NCI-H1105 treated with DMSO at 0.1 percent for 48 hours (cell line): Measurements from ENCODE around the gene ZFYVE16.
"Not testable (repeated sequence)": the region's sequence is repeated elsewhere in the genome, so short reads cannot be mapped to it uniquely, and the experiment has no call there.

Experiments used
- DNase-seq: peaks from one replicate; lab custom pipeline; 2025; lab: John Stamatoyannopoulos, UW

Gene ZFYVE16

DNA sequence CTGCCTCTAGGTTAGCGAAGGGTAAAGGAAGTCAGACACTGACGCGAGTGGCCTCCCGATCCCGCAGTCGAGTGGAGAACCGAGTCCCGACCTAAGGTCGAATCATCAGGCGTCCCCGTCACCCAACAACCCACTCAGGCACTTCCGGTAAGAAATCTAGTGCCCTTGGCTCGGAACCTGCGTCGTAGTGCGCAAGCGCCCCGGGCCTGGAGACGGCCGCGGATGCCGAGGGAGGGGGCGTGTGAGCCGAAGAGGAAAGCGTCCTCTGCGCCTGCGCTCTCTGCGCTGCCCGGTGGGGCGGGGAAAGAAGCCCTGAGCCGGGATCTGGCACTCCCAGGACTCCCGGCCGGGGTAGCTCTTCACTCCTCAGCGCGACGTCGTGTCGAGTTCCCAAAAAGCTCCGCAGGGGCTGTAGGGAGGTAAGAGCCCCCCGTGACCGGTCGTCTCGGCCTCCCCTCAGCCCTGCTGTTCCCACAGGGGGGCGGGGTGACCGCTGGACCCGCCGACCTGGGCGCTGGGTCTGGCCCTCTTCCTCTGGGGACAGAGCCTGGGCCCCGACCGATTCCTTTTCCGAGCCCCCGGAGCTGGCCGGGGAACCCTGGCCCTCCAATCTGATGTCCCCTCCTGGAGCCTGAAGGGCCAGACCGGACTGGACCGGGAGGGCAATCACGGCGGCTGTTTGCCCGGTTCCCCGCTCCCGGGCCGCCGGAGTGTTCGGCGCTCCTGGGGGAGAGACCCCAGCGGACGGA lies at the start of gene ZFYVE16:
ZFYVE16 (plus strand) TSS at position 330 of the 749 bp plus-strand sequence. CDS start 26,084 bp downstream, outside the sequence.
- DNase-seq: peak; percentile 88

DNA sequence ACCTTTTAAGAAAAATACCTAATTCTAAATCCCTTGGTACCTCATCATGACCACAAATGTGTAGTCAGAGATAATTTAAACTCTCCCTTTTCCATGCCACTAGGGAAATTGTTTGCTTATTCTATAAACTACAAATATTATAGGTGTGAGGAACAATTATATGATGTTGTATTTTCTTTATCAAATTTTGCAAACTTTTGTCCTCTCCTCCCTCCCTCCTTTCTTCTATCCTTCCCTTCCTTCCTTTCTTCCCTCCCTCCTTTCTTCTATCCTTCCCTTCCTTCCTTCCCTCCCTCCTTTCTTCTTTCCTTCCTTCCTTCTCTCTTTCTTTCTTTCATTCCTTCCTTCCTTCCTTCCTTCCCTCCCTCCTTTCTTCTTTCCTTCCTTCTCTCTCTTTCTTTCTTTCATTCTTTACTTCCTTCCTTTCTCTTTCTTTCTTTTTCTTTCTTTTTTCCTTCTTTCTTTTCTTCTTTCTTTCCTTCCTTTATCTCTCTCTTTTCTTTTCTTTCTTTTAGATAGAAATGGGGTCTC lies 46.9 kb upstream of the ZFYVE16 start:
- no peak for DNase-seq

DNA sequence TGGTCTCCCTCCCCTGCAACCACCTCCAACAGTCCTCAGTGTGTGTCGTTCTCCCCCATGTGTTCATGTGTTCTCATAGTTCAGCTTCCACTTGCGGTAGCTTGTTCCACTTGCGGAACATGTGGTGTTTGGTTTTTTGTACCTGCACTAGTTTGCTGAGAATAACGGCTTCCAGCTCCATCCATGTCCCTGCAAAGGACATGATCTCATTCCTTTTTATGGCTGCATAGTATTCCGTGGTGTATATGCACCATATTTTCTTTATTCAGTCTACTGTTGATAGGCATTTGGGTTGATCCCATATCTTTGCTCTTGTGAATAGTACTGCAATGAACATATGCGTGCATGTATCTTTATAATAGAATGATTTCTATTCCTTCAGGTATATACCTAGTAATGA lies 43.0 kb upstream of the ZFYVE16 start:
- no peak for DNase-seq

DNA sequence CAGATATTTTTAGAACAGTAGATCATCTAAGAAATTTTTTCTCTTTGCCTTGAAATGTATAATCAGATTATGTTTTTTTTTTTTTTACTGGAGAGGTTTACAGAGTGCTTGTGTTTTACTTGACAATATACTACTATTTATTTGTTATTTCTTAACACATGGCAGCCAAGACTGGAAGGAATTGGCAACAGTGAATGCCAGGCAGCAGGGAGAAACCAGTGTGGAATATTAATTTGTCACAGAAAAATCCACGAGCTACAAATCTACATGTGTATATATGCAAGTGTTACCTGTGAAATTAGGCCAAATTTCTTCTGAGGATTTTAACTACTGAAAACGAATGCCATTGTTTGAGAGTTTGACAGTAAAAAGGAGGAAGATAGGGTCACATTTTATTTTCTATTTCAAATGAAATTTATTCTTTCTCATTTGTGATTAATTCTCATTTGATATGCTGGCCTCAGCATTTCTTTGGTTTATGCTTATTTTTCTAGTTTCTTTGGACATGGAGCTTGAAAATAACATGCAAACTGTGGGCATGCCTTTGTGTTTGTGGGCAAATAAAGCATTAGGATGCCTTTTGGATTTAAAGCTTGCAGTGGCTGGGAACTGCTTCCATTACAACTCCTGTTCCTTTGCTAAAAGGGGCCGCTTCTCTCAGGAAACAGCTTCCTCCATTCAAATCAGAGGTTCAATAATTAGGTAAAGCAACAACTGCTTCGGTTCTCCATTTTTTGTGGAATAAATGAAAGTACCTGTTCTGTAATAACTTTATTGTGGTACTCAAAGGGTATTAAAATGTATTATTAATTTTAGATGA lies 39.0 kb upstream of the ZFYVE16 start:
- DNase-seq: no peak

DNA sequence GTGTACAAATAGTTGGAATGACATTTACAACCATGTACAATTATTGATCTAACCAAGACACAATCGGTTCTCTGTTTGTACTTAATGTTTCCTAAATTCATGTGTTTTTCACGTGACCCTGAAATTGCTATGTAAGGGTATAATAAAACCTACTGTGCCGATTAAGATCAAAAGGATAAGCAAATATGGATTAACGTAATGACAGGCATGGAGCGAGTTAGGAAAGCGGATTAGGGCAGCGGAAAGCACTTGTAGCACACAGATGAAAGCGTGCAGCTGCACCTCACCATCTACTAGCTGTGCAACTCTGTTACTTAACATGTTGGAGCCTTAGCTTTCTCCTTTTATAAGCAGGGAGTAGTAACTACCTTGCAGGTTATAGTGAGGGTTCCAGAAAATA lies 38.3 kb upstream of the ZFYVE16 start:
- DNase-seq: peak; percentile 1

DNA sequence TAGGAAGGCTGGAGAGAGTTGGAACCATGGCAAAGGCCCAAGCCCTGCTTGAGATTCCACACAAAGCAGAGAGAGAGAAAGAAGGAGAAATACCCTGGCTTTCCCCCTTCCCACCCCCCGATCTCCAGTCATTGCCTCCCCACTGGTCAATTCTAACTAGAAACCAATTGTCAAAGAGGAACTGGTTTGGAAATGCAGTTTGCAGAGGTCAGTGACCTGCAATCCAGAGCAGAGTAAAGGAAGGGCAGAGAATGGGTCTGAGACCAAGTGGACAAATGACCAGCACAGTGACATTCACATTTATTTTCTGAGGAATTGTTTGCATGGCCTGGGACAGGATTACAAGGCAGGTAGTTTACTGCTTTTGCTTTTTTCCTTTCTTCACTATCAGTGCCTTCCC lies 37.5 kb upstream of the ZFYVE16 start:
- no peak for DNase-seq

DNA sequence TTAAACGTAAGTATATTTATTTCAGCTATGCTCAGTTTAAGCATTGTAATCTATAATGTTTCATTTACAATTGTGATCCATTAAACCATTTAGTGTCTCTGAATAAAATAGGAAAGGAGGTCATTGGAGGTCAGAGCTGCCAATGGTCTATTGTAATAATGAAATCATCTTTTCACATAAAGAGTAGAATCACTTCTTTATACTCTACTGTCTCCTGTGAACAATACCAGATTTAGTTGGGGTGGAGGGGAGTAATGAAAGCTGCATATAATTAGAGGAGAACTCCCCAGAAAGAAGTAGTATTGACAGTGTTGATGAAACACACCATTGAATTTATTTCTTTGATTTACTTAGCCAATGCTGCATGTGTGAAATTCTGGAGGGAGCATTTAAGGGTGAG lies 35.1 kb upstream of the ZFYVE16 start:
- no peak for DNase-seq

DNA sequence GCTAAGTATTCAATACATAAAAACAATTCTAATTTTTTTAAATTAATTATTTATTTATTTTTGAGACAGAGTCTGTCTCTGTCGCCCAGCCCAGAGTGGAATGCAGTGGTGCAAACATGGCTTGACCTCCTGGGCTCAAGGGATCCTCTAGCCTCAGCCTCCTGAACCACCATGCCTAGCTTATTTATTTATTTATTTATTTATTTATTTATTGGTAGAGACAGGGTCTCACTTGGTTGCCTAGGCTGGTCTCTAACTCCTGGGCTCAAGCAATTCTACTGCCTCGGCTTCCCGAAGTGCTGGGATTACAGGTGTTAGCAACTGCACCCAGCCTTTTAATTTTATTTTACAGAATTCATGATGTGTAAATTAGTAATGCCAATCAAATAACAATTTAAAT lies 33.7 kb upstream of the ZFYVE16 start:
- no peak for DNase-seq

DNA sequence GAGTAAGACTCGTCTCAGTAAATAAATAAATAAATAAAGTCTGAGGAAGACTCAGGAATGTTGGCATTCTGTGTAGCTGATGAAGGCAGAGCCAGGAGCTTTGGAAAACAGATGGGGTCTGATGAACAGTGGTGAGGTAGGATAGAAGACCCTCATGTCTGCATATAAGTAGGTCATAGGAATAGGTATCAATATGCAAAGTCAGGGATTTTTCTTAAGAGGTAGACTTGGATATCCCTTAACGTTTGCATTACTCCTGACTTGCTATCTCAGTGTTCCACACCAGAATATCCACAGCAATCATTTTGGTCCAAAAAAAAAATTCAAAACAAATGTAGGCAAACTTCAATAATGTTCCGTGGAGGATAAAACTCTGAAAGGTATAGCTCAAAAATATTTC lies 31.3 kb upstream of the ZFYVE16 start:
- DNase-seq: no peak

DNA sequence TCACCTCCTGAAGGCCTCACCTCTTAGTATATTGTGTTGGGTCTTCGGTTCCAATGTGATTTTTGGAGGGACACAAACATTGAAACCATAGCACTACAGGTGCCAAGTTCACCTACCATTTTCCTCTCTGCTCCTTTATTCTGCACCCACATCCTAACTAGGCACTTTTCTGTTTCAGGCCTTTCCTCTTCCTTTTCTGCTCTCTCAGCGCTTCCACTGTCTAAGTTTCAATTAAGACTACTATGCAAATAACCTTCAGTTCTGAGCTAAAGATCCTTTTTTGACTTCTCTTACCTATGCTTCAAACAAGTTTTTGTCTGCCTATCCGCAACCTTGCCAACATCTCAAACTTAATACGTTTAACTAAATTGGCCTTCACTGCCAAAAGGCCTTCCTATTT lies 25.4 kb upstream of the ZFYVE16 start:
- DNase-seq: no peak

DNA sequence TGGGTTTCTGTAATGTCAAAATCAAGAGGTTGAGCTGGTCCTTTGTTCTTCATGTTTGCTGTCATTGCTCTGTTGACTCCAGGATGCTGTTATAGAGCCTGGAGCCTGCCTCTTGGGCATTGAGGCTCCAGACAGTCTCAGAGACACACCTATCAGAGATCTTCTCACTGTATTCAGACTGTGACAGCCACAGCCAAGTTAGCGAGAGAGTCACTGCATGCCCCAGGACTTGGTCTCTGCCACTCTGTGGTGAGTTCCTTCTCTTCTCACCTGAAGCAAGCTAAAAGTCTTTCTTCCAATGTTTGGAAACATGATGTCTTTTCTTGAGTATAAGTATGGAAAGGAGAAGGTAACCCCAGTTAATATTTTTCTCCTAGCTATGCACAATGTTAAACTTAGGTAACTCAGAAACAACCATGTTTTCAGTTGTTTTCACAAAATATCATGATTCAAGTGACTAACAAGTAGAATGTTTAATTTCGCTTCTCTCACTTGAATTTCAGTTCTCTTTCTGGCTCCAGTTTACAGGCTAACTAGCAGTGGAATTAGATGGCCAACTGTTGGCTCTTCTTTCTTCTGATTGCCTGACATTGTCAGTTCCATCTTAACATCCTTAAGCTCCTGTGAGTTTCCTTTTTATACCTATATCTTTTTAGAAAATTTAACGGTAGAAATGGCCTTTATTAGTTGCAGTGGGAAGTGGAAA lies 20.6 kb upstream of the ZFYVE16 start:
- DNase-seq: no peak

DNA sequence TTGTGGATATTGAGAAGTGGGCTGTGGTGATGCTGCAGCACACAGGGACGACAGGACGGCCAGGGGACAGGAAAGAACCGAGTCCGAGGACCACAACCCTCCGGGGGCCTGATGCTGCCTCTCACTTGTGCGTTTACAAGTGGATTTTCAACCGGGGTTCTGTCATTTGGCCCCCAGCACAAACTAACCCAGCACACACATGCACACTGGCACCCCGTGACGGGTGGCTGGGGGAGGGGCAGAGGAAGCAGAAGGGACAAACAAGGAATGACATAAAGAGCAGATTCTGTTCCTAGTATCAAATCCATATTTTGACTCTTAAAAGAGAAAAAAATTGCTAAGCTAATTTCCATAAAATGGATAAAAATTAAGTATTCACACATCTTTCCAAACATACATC lies 18.3 kb upstream of the ZFYVE16 start:
- DNase-seq: no peak

DNA sequence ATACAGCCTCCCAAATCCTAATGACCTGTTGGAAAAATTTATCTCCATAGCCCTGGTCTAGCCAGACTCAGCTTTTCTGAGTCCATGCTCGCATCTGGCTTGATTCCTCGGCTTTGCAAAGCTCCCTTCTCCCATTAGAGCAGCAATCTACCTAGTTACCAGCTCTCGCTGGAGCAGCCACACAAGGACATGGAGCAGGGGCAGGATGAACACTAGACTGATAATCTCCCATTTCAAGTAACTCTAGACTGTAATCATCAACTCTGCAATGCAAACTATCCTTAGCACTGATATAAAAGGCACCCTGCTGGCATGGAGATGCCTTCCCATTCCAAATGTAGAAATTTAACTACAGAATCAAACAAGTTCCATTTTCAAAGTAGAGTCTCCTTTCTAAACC lies 17.5 kb upstream of the ZFYVE16 start:
- not testable (repeated sequence) for DNase-seq

DNA sequence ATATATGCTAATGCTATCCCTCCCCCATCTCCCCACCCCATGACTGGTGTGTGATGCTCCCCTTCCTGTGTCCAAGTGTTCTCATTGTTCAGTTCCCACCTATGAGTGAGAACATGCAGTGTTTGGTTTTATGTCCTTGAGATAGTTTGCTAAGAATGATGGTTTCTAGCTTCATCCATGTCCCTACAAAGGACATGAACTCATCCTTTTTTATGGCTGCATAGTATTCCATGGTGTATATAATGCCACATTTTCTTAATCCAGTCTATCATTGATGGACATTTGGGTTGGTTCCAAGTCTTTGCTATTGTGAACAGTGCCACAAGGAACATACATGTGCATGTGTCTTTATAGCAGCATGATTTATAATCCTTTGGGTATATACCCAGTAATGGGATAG lies 16.6 kb upstream of the ZFYVE16 start:
- DNase-seq: not testable (repeated sequence)

DNA sequence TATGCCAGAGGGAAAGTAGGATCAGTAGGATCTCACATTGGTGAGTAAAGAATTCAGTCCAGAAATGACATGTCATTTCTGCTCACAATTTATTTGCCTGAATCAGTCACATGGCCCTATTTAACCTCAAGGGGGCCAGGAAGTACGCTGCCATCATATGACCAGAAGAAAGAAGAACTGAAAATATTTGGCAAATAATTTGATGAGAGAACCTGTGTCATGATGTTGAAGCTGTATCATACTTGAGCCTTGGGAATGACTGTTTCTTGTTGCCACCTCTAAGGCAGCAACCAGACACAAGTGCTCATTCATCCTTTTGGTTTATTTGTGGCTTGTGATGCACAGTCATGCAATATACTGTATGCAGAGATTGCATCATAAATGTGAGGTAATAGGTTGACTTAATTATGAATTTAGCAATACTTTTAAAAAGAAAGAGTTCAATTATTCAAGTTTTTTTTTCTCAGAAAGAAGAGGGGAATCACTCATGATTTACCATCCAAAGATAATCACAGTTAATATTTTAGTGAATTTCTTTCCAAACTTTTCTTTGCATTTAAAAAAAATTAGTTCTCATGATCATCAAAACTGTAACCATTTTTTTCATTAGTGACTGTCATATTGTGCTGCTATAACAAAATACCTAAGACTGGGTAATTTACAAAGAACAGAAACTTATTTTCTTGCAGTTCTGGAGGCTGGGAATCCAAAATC lies 8.2 kb upstream of the ZFYVE16 start:
- no peak for DNase-seq

DNA sequence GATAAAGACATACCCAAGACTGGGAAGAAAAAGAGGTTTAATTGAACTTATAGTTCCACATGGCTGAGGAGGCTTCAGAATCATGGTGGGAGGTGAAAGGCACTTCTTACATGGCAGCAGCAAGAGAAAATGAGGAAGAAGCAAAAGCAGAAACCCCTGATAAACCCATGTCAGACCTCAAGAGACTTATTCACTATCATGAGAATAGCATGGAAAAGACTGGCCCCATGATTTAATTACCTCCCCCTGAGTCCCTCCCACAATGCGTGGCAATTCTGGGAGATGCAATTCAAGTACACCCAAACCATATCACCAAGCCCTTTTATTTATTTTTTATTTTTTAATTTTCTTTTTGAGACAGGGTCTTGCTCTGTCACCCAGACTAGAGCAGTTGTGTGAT lies 7.5 kb upstream of the ZFYVE16 start:
- DNase-seq: not testable (repeated sequence)

DNA sequence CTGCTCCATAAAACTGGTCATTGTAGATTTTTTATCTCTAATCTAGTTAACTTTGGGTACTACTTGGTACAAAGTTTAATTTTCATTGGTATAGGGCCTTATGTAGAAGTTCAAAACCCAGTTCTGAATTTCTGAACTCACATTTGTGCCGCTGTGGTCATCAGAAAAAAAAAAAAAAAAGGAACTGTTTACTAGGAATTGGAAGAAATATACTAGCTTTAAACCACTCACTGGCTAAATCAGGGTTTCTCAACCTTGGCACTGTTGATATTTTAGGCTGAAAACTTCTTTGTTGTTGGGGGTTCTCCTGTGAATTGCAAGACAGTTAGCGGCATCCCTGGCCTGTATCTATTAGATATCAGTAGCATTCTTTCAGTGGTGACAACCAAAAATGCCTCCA lies 4.1 kb upstream of the ZFYVE16 start:
- no peak for DNase-seq

DNA sequence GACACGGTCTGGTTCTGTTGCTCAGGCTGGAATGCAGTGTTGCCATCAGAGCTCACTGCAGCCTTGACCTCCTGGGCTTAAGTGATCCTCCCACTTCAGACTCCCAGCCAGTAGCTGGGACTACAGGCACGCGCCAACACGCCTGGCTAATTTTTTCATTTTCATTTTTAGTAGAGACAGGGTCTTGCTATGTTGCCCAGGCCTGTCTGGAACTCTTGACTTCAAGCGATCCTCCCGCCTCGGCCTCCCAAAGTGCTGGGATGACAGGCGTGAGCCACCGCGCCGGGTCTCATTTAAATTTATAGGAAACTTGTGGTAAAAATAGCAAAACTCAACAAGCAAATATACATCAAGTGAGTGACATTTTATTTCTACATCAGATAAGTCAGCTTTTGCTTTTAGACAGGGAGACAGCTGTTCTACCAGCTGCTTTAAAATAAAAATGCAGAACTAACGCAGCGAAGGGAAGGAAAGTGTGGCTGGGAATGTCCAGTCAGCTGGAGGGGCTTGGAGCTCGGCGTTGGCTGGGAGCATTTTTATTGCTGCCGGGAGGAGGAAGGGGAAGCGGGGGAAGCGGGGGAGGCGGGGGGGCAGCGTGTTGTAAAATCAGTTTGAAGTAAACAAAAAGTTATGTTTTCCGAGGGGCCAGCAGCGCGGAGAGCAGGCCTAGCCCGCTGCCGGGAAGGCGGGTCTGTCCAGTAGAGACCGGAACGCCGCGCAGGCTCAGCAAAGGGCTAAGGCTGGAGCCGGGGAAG lies 707 bp upstream of the ZFYVE16 start:
- no peak for DNase-seq

DNA sequence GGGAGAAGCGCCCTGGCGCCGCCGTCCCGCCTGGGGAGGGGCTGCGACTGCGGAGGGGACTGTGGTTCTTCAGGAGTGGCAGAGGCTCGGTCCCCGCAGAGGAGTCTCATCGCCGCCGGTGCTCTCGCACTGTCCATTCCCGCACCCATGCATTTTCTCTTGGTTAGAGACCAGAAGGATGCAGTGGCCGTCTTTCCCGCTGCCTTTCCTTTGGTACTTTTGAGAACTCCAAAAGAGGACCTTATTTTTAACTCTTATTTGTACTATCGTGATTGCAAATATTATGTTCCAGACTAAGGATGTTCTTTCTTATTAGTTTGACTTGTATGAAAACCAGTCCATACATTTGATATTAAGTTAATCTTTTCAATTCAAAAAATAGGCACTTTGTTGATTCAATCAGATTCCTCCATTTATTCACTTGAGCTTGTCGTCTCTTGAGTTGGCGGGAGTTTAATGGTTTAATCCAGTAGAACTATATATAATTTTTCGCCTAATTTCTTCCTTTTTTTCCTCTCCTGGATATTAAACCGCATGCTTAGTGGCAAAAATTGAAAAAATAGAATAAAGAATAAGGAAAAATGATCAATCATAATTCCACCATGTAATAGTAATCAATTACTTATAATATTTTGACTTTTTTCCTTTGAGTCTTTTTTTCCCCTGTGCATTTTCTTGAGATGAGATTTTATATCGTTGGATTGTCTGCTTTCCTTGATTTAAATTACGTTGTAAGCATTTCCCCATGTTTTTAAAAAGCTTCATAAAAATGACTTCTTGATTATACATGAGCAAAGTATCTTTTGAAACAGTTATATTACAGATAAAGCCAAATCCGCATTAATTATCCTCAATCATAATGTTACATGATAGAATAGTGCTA lies 861 bp downstream of the ZFYVE16 start:
- peak; percentile 46 for DNase-seq

DNA sequence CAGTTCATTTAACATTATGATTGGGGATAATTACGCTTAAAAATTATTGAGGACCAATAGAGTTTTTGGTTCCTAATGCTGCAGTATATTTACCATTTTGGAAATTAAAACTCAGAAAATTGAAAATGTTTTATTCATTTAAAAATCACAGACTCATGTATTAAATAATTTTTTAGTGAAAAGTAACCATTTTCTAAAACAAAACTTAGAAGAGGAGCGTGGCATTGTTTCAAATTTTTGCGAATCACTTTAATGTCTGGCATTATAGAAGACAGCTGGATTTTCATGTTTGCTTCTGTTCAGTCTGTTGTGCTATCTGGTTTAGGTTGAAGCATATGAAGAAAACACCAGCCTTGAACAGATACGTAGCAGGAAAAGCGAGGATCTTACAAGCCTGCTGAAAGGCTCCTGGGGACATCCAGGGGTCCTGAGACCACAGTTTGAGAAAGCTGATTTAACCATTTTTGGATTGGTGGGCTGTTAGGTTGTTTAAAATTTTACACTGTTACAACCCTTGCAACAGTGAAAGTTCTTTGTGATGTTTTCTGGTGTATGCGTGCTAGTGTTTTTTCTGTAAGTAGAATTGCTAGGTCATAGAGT lies 1.6 kb downstream of the ZFYVE16 start:
- DNase-seq: no peak
